GM19240 (cell line): Measurements from ENCODE around the gene AATF.

Experiments
- DNase-seq: peaks from one replicate; pipeline ENCODE4 v3.0.0; 2011; ENCODE audit warnings: low spot score; ENCODE audit not compliant: insufficient read length

The AATF gene

GRCh38 chr17:36977568-36977967 is 28.8 kb downstream of the AATF start:
- no peak for DNase-seq

DNA sequence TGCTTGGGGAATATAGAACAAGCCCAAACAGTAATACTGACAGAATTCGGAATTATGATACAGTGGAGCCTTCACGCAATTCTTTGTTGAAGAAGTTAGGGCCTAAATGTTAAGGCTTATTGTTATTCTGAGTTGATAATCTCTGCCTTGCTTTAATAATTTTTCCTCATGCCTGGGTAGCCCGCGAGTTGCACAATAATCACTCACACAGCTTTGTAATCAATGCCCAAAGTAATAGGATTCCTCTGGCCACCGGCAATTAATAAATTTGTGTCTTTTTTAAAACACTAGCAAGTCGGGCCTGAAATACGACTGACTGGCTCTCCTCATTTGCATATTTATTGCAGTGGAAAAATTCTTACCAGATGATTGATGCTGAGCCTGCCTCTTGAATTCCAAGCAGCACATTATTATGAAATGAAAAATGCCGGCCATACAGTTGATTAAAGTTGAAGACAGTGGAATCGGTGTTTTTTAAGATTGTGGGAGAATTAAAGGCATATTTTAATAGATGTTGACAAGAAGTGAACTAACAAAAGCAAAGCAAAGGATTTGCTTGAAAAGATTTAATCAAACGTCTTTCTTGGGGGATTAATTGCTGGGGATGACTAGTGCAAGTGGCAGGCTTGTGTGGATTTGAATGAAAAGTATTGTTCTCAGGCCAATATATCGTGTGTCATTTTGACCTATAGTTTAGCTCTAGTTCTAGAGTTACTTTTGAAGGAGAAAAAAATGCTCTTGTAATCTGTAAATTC is 30.2 kb downstream of the AATF start:
- DNase-seq, result no peak

DNA sequence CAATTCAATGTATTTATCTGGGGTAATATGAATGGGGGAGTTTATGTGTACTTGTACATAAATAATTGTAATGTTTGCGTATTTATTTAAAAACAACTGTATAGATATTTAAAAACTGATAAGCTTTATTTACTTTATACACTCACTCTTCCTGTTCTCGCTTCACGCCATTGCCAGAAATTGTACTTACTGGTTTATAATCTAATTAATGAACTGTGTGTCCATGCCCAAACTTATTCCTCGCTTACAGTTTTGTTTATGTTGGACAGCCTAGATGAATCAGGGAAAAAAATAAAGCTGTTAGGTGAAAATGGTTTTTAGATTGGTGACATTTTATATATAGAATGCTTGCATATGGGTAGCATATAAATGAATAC is 30.8 kb downstream of the AATF start:
- no peak for DNase-seq

- DNase-seq, result no peak
These were observed 31.6 kb downstream of the AATF start for GRCh38 chr17:36980280-36980761.

GRCh38 chr17:36983618-36984017 is 34.9 kb downstream of the AATF start:
- no peak for DNase-seq

GRCh38 chr17:36989173-36989572 is 40.4 kb downstream of the AATF start:
- no peak for DNase-seq

DNA sequence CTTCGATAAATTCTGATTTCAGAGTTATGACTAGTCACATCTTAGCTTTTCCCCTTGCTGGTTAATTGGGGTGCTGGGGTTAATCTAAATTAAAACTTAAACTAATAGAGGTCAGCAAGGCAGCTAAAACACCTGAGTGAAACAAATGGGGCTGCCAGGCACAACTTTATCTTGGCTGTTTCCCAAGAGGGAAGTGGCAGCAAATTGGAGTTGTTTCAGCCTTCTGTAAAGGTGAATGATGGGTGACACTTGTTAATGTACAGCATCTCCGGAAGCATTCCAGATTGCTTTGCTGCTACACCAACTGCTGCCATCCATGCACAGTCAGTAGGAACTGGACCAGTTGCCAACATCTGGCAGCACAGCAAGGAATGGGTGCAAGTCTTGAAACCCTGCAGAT is 43.9 kb downstream of the AATF start:
- DNase-seq, result no peak

DNA sequence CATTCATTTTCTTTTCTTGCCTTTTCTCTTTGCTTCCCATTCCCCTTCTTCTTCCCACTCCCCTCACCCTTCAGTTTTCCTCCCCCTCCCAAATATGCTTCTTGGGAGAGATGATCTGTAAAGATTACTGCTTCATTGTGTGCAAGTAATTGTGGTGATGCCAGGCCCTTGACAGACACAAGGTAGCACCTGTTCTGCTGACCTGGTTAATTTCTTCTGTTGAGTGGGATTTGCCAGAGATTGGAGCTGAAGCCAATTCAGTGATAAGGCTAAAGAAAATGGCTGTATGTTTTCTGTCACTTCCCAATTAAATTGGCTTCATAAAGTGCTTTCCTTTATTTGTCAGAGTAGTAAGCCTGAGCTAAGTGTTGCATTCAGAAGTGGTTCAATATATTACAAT is 44.5 kb downstream of the AATF start:
- no peak for DNase-seq

DNA sequence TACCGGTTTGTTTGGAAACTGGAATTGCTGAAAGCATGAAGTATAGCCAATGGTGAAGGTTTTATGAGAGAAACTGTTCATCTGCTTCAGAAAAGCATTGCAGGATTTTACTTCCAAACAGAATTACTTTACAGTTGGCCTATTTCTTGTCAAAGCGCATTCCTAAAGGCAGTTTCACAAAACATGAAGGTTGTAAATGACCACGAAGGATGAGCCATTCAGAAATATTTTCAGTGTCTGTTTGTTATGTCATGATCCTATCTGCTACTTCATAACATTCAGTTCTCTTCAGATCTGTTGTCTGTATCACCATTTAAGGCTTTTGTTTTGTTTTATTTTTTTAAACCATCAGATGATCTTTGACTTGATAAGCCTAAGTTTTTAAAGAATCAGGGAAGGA is 45.7 kb downstream of the AATF start:
- DNase-seq, result no peak

GRCh38 chr17:36999471-36999870 is 50.7 kb downstream of the AATF start:
- no peak for DNase-seq

DNA sequence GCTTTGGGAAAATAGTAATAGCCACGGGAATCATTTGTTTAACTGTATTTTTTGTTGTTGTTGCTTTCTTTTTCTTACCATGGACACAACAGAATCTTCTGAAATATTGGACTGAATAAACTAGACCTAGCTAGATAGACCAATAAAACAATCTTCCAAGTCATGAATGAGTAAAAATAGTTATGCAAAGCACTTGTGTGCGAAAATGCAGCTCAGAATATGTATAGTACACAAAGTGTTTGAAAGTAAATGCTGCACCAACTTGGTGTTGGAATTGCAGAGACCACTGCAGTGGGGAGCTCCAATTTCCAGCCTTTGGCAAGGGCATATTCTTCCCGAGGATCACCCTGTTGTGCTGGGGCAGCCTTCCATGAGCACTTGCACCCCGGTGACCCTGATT is 68.0 kb downstream of the AATF start:
- no peak for DNase-seq

GRCh38 chr17:37017404-37017803 is 68.7 kb downstream of the AATF start:
- no peak for DNase-seq

DNA sequence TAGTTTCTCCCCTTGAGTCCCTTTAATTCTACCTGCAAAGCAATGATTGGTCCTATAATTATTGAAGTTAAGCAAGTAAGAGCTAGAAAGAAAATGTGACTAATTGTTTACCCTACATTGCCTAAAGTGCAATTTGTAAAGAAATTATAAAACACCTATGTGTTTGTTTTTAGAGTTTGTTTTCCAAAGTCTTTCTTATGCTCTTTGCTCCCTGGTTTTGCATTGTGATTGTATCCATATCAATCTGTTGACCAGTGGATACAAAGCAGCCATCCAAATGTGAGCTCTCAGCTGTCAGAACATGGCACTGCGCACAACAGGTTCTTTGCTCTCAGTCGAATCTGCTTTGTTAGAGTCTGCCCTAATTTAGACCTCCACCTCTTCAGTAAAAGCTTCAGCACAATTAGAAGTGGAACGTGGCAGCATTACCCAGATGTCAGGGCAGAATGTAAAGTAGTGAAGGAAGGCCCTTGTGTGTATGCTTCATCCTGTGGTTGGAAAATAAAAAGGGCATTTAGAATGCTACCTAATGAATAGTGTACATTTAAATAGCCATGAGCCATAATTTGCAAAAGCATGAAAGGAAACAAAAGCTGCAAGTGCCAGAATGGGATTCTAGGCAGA is 70.5 kb downstream of the AATF start:
- DNase-seq, result no peak

GRCh38 chr17:37019741-37020129 is 71.0 kb downstream of the AATF start:
- no peak for DNase-seq

DNA sequence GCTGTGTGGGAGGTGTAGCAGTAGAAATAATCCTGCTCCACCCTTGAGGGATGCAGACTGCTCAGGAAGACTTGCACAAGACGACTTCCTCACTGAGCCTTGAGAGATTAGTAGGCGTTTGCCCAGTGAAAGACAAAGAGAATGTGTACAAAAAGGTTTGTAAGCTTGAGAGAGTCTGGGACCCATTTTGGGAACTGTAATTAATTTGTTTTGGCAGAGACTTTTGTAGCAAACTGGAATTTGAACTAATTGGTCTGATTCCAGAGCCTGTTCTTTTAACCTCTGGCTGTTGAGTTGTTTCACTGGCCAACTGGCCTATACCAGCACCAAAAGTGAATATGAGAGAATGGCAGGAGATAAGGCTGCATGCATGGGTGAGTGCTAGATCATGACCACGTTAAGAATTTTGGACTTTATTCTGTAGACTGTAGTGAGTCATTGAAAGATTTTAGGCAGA is 75.5 kb downstream of the AATF start:
- no peak for DNase-seq

GRCh38 chr17:37025238-37025637 is 76.5 kb downstream of the AATF start:
- DNase-seq, result no peak

DNA sequence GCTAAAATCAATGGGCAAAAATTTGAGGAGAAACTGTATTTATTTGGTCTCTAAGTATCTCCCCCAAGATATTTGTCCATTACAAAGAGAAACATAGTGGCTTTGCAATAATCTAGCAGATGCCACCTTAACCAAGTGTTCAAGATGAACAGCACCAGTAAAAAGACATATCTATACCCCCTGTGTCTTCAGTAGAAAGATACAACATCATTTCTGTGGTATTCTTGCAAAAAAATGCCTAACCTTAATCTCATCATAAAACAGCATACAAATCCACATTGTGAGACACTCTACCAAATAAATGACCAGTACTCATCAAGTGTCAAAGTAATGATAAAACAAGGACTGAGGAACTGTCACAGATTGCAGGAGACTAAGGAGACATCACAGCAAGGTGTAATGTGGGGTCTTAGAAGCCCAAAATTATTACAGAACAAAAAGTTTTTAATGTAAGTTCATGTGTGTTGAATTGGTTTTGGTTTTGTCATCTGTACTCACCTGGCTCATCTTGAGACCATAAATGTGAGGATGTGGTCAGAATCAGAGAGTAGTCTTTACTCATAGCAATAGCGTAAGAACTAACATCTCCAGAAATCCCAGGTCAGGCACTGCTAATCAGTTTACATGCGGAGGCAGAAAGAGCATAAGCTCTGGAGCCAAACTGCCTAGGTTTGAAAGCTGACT is 77.2 kb downstream of the AATF start:
- no peak for DNase-seq

DNA sequence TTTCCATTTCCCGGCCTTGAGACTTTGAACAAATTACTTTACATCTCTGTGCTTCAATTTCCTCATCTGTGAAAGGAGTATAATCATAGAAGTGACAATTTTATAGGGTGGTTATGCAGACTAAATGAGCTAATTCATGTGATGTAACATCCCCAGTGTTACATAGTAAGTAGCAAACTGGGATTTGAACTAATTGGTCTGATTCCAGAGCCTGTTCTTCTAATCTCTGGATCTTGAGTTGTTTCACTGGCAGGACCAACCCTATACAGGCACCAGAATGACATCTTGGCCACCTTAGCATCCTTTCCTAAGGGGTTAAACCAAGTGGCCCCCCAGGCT is 77.7 kb downstream of the AATF start:
- no peak for DNase-seq

GRCh38 chr17:37028040-37028439 is 79.3 kb downstream of the AATF start:
- DNase-seq, result no peak

GRCh38 chr17:37031493-37032083 is 82.8 kb downstream of the AATF start:
- no peak for DNase-seq

GRCh38 chr17:37037590-37038155 is 88.9 kb downstream of the AATF start:
- DNase-seq, result no peak

DNA sequence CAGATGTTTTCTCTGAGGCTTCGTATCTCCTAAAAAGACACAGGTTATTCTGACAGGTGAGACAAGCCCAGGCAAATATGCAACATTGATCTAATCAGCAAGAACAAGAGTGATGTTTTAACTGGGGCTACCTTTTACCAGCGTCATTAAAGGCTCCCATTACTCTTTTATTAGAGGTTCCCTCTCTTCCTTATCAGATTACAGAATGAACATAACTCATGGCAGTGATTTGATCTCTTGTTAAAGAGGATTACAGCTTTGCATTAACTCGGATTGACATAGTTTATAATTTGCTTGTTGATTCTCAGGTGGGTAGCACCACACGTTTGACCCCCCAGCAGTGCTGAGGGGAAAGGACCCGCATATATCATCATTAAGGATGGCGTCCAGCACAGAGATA is 90.5 kb downstream of the AATF start:
- no peak for DNase-seq
